ENCODE data around the gene MYBPHL. TPM values are rescaled to one million over a fixed set of nuclear protein-coding genes. Genes with fewer than 3 reads are reported as not detected.

Gene MYBPHL
- total and polyA plus RNA-seq, 2 of the 13 experiments (the other 11 are each of a cell fraction or from before 2014, with no cell fraction given) = 3.7 to 3.8 TPM

DNA sequence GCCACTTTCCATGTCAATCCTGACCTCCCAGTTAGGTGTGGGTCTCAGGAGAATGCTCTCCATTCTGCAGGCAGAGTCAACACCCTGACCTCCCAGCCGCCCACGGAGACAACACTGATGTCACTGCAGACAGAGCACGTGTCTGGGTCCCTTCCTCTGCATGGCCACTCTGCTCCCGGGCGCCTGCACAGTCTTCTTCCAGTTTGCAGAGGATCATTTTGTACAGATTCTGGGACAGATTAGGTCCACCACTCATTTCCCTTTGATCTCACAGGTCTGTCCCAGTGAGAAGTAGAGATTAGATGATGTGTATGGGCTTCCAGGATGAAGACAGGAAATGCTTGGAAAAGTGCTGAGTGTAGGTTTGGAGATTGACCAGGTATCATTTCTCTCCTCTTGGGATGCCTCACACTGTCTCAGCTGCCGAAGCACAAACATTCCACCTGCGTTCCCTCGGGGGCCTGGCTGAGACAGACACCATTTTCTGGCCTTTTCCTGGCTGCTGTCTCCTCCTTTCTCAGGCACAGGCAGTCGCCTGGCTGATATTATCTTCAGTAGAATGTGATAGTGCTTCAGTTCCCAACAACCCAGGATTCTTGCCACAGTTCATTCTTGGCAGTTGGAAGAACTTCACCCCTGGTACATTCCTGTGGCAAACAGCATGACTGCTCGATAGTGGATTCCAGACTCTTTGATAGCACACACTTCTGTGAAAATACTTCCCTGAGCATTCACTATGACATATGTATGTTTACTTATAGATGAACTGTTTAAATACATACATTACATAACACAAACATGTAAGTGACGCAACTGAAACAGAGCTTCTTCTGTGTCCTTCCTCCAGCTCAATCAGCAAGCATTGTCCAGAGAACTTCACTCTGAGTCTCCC lies 7.9 kb downstream of the MYBPHL start (continued):
- TF ChIP-seq, protein P1, sequence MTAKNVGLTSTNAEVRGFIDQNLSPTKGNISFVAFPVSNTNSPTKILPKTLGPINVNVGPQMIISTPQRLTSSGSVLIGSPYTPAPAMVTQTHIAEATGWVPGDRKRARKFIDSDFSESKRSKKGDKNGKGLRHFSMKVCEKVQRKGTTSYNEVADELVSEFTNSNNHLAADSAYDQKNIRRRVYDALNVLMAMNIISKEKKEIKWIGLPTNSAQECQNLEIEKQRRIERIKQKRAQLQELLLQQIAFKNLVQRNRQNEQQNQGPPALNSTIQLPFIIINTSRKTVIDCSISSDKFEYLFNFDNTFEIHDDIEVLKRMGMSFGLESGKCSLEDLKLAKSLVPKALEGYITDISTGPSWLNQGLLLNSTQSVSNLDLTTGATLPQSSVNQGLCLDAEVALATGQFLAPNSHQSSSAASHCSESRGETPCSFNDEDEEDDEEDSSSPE (CRISPR knock-in tag; IDR thresholded peaks at IDR 0.05) = peak; percentile 68
- TF ChIP-seq PAWR (CRISPR knock-in tag; IDR thresholded peaks at IDR 0.05; ENCODE audit: borderline replicate concordance) = no peak
- TF ChIP-seq TCF7 (IDR thresholded peaks at IDR 0.05; ENCODE audit: low read depth) = peak; percentile 60
- no peak; the same call in 1 of the 2 replicates for TF ChIP-seq NFKBIZ (CRISPR knock-in tag; IDR thresholded peaks at IDR 0.05)
- TF ChIP-seq, protein P2, sequence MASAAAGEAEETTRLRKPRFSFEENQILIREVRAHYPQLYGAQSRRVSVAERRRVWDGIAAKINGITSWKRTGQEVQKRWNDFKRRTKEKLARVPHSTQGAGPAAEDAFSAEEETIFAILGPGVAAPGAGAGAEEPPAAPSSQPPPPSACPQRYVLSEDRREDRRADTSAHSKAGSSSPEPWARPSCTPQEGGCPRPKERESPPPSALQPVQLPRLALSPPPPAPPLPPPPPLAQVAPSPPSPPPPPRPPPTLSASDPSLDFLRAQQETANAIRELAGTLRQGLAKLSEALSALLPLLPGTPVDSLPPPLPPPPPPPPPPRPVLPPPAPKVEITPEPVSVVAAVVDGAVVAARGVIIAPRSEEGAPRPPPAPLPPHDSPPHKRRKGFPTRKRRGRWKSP (CRISPR knock-in tag; IDR thresholded peaks at IDR 0.05) = no peak
- TF ChIP-seq ZNF350 (CRISPR knock-in tag; IDR thresholded peaks at IDR 0.05; ENCODE audit: borderline replicate concordance, low read depth) = peak; percentile 19; the same call in 1 of the 2 replicates
- TF ChIP-seq, protein P3, sequence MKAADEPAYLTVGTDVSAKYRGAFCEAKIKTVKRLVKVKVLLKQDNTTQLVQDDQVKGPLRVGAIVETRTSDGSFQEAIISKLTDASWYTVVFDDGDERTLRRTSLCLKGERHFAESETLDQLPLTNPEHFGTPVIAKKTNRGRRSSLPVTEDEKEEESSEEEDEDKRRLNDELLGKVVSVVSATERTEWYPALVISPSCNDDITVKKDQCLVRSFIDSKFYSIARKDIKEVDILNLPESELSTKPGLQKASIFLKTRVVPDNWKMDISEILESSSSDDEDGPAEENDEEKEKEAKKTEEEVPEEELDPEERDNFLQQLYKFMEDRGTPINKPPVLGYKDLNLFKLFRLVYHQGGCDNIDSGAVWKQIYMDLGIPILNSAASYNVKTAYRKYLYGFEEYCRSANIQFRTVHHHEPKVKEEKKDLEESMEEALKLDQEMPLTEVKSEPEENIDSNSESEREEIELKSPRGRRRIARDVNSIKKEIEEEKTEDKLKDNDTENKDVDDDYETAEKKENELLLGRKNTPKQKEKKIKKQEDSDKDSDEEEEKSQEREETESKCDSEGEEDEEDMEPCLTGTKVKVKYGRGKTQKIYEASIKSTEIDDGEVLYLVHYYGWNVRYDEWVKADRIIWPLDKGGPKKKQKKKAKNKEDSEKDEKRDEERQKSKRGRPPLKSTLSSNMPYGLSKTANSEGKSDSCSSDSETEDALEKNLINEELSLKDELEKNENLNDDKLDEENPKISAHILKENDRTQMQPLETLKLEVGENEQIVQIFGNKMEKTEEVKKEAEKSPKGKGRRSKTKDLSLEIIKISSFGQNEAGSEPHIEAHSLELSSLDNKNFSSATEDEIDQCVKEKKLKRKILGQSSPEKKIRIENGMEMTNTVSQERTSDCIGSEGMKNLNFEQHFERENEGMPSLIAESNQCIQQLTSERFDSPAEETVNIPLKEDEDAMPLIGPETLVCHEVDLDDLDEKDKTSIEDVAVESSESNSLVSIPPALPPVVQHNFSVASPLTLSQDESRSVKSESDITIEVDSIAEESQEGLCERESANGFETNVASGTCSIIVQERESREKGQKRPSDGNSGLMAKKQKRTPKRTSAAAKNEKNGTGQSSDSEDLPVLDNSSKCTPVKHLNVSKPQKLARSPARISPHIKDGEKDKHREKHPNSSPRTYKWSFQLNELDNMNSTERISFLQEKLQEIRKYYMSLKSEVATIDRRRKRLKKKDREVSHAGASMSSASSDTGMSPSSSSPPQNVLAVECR (CRISPR knock-in tag; IDR thresholded peaks at IDR 0.05; ENCODE audit: borderline replicate concordance) = peak; percentile 58; the same call in 1 of the 2 replicates
- TF ChIP-seq MLLT10 (CRISPR knock-in tag; IDR thresholded peaks at IDR 0.05) = no peak
- no peak; the same call in 1 of the 2 replicates for TF ChIP-seq BRD4 (CRISPR knock-in tag; IDR thresholded peaks at IDR 0.05)
- peak; percentile 69 for TF ChIP-seq BHLHE40 (IDR thresholded peaks at IDR 0.05; ENCODE audit: low read length)
- TF ChIP-seq, protein P4, sequence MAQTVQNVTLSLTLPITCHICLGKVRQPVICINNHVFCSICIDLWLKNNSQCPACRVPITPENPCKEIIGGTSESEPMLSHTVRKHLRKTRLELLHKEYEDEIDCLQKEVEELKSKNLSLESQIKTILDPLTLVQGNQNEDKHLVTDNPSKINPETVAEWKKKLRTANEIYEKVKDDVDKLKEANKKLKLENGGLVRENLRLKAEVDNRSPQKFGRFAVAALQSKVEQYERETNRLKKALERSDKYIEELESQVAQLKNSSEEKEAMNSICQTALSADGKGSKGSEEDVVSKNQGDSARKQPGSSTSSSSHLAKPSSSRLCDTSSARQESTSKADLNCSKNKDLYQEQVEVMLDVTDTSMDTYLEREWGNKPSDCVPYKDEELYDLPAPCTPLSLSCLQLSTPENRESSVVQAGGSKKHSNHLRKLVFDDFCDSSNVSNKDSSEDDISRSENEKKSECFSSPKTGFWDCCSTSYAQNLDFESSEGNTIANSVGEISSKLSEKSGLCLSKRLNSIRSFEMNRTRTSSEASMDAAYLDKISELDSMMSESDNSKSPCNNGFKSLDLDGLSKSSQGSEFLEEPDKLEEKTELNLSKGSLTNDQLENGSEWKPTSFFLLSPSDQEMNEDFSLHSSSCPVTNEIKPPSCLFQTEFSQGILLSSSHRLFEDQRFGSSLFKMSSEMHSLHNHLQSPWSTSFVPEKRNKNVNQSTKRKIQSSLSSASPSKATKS (CRISPR knock-in tag; IDR thresholded peaks at IDR 0.05) = 0 out of 2 replicates have a peak, but pooled peaks have one; percentile 60
- TF ChIP-seq JUNB (CRISPR knock-in tag; IDR thresholded peaks at IDR 0.05; ENCODE audit: borderline replicate concordance) = peak; percentile 53; the same call in 1 of the 2 replicates
- TF ChIP-seq NFKB2 (CRISPR knock-in tag; IDR thresholded peaks at IDR 0.05; ENCODE audit: borderline replicate concordance) = peak; percentile 95; the same call in 1 of the 2 replicates
- TF ChIP-seq RXRA (CRISPR knock-in tag; IDR thresholded peaks at IDR 0.05) = peak; percentile 66; the same call in 1 of the 2 replicates
- TF ChIP-seq SMC3 (IDR thresholded peaks at IDR 0.05; ENCODE audit: low read length) = peak; percentile 34; the same call in 1 of the 2 replicates
- peak; percentile 51; the same call in 1 of the 2 replicates for TF ChIP-seq NKX3-1 (CRISPR knock-in tag; IDR thresholded peaks at IDR 0.05)
- TF ChIP-seq HMG20B (CRISPR knock-in tag; conservative IDR thresholded peaks at IDR 0.05) = peak; percentile 23; the same call in 1 of the 2 replicates
- TF ChIP-seq ZNF562 (CRISPR knock-in tag; IDR thresholded peaks at IDR 0.05; ENCODE audit: borderline replicate concordance) = peak; percentile 37; the same call in 1 of the 2 replicates
- peak; percentile 89 for TF ChIP-seq SOX5 (CRISPR knock-in tag; IDR thresholded peaks at IDR 0.05; ENCODE audit: borderline replicate concordance)
- peak; percentile 87 for TF ChIP-seq ELF3 (CRISPR knock-in tag; IDR thresholded peaks at IDR 0.05)
- TF ChIP-seq MED8 (CRISPR knock-in tag; IDR thresholded peaks at IDR 0.05; ENCODE audit: insufficient replicate concordance) = peak; percentile 62
